NB4 (cell line): ENCODE measurements around the gene LGMN.

Experiments used
- DNase-seq: peaks from one replicate; pipeline ENCODE4 v3.0.0; 2010; ENCODE audit warnings: low read depth
- H3K4me3 ChIP-seq: one replicate; pipeline ENCODE4 v1.5.1; 2011; ENCODE audit warnings: mild to moderate bottlenecking, low read depth, low read length, moderate library complexity
- CTCF ChIP-seq: IDR thresholded peaks from one replicate; pipeline ENCODE4 v1.5.1; 2012; ENCODE audit warnings: low read depth, low read length
- MAX ChIP-seq: IDR thresholded peaks from 2 replicates; pipeline ENCODE4 v1.6.1; 2011; ENCODE audit warnings: low read depth, low read length
- MYC ChIP-seq: IDR thresholded peaks from 2 replicates; pipeline ENCODE4 v1.6.1; 2011; ENCODE audit warnings: low read depth, low read length
- POLR2A ChIP-seq: IDR thresholded peaks from 2 replicates; pipeline ENCODE4 v1.6.1; 2011; ENCODE audit warnings: mild to moderate bottlenecking; ENCODE audit not compliant: insufficient read length; ENCODE audit errors: extremely low read depth

LGMN gene

GRCh38 chr14:92698393-92698792, 50.0 kb downstream of the LGMN start:
- DNase-seq: no peak
- no peak overlapping the region for H3K4me3 ChIP-seq
- TF ChIP-seq CTCF (no peak), POLR2A (no peak), MYC (no peak), MAX (no peak)

GRCh38 chr14:92696366-92696765, 52.1 kb downstream of the LGMN start:
- no peak overlapping the region for H3K4me3 ChIP-seq
- peak; percentile 29 for DNase-seq
- no peak for TF ChIP-seq MAX
- no peak for TF ChIP-seq POLR2A
- no peak for TF ChIP-seq CTCF
- TF ChIP-seq MYC: no peak

GRCh38 chr14:92695562-92695961, 52.9 kb downstream of the LGMN start:
- TF ChIP-seq POLR2A: no peak
- no peak for DNase-seq
- no peak overlapping the region for H3K4me3 ChIP-seq

GRCh38 chr14:92694807-92695206, 53.6 kb downstream of the LGMN start:
- TF ChIP-seq POLR2A: no peak
- TF ChIP-seq CTCF: no peak
- no peak for TF ChIP-seq MYC
- TF ChIP-seq MAX: no peak
- H3K4me3 ChIP-seq: no peak overlapping the region
- DNase-seq: no peak

GRCh38 chr14:92693998-92694795, 54.2 kb downstream of the LGMN start:
- no peak for DNase-seq
- no peak overlapping the region for H3K4me3 ChIP-seq
- TF ChIP-seq MYC (no peak), CTCF (no peak), POLR2A (no peak), MAX (no peak)

GRCh38 chr14:92692822-92693226, 55.6 kb downstream of the LGMN start:
- no peak for DNase-seq
- no peak for TF ChIP-seq CTCF
- TF ChIP-seq POLR2A: no peak
- TF ChIP-seq MAX: no peak
- TF ChIP-seq MYC: no peak
- H3K4me3 ChIP-seq: no peak overlapping the region
